ENCODE measurements around the gene AP4S1.

DNA sequence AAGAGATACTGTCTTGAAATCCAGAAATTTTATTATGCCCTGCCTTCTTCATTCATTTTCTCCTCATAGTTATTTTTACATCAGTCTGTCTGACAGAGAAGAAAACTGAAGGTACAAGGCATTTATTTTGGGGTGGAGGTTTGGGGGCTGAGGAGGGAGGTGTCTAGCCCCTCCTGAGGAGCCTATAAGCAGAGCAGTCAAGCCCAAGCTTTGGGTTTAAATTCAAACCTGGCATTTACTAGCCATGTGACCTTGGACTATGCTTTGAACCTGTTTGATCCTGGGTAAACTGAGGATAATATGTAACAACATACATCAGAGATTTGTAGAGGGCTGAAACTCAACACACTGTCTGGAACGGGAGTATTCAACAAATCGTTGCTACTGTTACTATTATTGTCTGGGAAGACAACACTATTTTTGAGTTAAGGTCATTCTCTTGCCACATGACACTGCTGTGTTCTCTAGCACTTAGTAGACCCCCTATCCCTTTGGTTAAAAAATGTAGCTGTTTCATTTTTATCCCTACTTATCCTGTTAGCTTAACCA, 66.8 kb downstream of the AP4S1 start:
- TF ChIP-seq EP300 (IDR thresholded peaks at IDR 0.05) (no peak), CTCF (IDR thresholded peaks at IDR 0.05) (no peak), POLR2A (IDR thresholded peaks at IDR 0.05) (no peak)
